ENCODE data around the gene HCN2.
"Not testable (repeated sequence)": the region's sequence is repeated elsewhere in the genome, so short reads cannot be mapped to it uniquely, and the experiment has no call there.

HCN2 gene

DNA sequence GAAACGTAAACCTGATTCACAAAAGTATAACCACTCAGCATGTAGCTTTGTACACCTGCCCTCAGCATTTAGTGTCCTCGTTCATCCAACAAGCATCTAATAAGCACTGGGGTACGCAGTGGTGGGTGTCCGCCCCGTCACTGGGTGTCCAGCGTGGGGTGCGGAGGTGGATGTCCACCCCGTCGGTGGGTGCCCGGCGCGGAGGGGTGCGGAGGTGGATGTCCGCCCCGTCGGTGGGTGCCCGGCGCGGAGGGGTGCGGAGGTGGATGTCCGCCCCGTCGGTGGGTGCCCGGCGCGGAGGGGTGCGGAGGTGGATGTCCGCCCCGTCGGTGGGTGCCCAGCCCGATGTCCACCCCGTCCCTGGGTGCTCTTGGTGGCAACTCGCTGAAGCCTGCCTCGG, 4.5 kb upstream of the HCN2 start:
- not testable (repeated sequence) for DNase-seq (ENCODE audit: low read depth in 2 of 2)

DNA sequence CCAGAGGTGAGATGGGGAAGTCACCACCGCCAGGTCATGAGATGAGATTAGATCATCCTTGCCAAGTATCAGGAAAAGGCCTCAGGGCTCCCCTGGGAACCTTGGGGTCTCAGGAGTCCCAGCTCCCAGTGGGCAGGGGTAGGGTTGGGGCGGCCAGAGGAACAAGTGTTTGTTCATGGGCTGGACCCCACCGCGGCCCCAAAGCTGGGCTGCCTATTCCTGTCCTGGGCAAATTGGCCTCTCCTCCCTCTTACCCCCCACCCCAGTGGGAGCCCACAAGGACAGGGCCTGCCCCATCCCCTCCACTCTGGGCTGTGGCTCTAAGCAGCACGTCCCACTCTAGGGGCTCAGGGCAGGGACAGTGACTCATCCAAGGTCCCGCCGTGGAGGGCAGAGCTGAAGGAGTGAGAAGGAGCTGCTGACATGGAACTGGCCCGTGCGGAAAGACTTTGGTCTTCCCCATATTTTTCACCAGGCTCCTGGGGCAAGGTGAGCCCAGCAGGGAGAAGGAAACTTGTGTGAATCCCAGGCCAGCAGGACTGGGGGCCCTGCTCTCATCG, 4.0 kb upstream of the HCN2 start:
- DNase-seq (ENCODE audit: low read depth in 2 of 2), result no peak

DNA sequence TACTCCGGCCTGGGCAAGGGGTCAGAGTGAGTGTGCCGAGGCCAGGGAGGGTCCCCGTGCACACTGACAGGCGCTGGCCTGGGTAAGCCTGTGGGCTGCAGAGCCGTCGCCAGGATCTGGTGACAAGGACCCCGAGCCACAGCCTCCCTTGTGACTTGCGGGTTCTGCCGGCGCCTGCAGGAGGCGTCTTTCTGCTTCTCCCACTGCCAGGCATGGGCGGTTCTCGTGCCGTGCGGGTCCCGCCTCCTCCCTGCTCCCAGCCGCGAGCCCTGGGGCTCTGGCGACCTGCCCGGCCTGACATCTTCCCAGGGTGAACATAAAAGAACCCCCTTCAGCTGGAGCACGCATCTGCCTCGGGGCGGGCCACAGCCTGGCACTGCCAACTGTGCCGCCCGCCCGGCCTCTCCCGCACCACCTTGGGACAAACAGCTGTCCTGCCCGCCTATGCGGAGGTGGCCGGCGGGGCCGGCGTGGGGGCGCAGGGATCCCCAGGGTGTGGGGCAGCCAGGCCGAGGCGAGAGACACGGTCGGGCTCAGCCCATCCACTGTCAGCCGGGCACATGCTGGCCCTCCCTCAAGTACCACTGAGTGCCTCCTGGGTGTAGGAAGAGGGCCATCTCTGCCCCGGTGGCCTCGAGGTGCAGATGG, 1.5 kb upstream of the HCN2 start:
- DNase-seq (ENCODE audit: low read depth in 2 of 2), result peak in 1 of 2 donors; percentile 53

DNA sequence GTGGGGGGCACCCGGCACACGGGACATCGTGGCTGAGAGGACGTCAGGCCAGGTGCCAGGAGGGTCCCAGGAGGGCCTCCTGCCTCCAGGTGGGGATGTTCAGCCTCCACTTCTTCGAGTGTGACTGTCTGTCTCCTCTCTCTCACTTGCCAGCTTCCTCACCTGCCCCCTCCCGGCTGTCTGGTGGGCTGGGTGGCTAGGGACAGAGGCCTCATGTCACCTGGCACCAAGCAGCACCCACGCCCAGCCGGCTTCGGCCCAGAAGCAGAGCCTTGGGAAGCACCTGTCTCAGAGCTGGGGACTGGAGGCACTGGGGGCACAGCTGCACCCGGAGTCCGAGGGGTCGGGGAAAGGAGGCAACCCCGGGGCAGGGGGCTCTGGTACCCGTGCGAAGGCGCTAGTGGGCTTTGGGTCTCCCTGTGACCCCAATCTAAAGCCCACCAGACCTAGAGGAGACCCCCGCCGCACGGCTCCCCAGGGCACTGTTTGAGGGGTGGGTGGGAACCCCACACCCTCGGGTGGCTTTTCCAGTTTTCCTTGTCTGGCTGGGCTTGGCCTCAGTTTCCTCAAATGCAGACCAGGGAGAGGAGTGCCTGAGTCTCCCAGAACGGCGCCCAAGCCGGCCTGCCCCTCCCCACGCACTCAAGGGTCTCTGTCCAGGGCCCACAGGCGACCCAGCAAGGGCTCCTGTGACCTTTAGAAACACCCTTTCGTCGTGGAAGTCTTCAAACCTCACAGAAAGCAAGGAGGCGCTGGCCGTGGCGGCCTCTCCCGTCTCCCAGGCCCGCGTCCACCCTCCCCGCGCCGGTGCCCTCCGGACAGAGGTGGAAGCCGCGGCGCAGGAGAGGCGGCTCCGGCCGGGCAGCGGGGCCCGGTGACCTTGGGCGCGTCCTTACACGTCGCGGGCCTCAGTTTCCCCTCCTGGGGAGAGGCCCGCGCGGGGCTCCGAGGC, 664 bp upstream of the HCN2 start:
- DNase-seq (ENCODE audit: low read depth in 2 of 2), result no peak

DNA sequence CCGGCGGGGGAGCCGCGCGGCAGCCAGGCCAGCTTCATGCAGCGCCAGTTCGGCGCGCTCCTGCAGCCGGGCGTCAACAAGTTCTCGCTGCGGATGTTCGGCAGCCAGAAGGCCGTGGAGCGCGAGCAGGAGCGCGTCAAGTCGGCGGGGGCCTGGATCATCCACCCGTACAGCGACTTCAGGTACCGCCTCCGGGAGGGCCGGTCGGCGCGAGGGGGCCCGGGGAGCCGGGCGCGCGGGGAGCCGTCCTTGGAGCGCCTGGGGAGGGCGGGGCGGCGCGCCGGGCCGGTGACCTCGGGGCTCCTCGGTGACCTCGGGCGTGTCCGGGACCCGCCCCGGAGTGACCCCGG, 690 bp downstream of the HCN2 start:
- no peak for DNase-seq (ENCODE audit: low read depth in 2 of 2)

DNA sequence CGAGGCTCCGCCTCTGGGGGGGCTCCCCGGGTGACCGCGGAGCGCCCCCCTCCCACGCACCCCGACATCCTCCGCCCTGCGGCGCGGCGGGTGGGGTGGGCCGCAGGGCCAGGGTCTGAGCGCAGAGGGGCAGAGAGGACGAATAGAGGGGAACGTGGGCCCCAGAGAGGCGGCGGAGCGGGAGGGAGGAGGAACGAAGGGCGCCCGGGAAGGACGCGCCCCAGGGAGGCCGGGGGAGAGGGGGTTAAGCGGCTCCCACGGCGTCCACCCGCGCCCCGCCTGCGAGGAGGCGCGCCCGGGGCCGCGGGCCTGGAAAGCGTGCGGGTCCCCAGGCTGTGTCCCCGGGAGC, 1.0 kb downstream of the HCN2 start:
- DNase-seq (ENCODE audit: low read depth in 2 of 2), result no peak

DNA sequence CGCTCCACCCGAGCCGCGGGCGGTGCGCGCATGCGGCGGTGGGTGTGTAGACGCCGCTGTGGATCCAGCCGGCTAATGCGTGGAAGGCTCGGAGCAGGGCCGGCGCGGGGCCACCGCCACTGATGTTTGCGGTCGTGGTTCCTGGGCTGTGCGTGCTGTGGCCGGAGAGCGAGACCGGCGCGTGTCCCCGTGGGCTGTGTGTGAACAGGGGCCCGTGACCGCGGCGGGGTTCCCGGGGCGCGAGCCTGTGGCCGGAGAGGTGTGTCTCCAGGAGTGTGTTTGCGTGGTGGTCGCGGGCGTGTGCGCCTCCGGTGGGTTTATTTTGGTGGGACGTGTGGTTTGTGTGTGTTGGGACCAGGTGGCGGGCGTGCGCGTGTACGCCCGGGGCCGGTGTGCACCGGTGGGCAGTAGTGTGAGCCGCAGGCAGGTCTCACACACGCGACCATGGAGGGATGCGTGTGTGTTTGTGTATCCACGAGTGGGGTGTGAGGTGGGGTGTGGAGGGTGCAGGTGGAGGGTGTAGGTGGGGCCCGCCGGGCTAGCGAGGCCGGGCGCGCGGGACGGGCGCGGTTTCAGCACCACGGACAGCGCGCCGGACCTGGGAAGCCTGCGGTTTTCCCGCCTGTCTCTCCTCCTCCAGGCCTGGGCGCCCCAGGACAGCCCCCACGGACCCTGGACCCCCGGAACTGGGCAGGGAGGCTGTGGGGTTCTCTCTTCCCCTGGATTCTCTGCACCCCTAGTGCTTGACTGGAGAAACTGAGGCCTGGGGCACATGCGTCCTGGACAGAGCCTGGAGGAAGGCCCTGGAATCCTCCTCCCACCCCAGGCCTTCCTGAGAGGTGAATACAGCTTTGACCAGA, 1.6 kb downstream of the HCN2 start:
- DNase-seq (ENCODE audit: low read depth in 2 of 2), result no peak

DNA sequence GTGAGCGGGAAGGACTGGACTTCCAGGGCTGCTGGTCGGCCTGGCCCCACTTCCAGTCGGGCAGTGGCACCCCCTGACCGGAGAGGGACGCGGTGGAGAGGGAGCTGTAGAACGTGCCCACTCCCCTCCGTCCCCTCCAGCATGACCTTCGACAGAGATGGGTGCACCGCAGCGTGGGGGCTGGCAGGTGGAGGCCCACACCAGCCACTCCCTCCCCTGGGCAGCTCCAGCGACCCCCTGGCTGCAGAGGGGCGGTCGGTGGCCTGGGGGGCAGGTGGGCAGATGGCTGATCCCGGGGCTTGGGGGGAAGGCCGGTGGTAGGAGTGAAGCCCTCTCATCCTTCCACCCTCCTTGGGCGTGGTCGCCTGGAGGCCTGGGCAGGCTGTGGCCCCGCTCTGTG, 2.4 kb downstream of the HCN2 start:
- no peak for DNase-seq (ENCODE audit: low read depth in 2 of 2)

DNA sequence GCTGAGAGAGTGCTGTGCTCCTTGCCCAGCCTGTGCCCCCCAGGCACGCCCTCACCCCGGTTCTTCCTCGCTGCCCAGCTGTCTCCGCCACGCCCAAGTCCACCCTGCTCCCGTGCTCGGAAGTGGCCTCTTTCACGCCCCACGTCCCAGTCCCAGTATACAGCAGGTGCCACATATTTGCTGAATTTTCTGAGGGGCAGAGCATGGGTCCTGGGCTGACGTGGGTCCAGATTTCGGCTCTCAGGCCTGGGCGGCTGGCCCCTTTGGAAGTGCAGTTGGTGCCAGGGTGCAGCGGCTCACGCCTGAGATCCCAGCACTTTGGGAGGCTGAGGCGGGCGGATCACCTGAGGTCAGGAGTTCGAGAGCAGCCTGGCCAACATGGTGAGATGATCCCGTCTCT, 3.4 kb downstream of the HCN2 start:
- DNase-seq (ENCODE audit: low read depth in 2 of 2), result no peak

DNA sequence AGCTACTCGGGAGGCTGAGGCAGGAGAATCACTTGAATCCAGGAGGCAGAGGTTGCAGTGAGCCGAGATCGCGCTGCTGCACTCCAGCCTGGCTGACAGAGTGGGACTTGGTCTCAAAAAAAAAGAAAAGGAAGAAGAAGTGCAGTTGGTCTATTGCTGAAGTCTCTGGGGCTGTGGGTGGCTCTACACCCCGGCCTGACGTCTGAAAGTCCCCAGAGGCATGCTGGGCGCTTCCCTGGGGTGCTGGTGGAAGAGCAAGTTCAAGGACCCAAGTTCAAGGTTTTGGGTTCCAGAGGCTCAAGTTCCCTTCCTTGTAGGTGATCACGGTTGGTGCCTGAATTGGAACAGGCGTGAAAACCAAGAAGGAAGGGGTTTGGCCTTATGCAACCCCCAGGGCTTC, 3.8 kb downstream of the HCN2 start:
- no peak for DNase-seq (ENCODE audit: low read depth in 2 of 2)

DNA sequence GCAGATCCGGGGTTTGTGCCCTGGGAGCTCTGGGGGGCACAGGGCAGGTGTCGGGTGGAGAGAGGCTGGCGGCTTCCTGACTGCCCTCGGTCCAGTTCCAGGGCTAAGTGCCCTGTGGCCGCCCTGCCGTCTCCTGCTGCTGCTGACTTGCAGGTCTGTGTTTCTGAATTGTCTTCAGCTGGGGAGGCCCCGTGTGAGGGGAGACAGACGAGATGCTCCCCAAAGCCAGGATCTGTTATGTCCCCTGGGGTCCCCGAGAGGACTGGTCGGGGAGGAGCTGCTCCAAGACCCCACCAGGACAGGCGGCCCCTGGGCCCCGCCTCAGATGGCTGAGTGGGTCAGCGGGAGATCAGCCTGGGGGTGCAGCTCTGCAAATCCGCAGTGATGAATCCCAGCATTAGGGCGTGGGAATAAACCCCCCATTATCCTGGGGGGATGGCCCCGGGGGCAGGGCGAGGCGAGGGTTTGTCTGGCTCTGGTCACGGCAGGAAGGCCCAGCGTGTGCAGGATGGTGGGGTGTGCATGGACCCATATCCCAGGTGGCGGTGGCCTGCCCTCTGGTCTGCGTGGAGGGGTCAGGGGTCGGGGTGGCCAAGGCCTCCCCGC, 4.7 kb downstream of the HCN2 start:
- DNase-seq (ENCODE audit: low read depth in 2 of 2), result no peak

DNA sequence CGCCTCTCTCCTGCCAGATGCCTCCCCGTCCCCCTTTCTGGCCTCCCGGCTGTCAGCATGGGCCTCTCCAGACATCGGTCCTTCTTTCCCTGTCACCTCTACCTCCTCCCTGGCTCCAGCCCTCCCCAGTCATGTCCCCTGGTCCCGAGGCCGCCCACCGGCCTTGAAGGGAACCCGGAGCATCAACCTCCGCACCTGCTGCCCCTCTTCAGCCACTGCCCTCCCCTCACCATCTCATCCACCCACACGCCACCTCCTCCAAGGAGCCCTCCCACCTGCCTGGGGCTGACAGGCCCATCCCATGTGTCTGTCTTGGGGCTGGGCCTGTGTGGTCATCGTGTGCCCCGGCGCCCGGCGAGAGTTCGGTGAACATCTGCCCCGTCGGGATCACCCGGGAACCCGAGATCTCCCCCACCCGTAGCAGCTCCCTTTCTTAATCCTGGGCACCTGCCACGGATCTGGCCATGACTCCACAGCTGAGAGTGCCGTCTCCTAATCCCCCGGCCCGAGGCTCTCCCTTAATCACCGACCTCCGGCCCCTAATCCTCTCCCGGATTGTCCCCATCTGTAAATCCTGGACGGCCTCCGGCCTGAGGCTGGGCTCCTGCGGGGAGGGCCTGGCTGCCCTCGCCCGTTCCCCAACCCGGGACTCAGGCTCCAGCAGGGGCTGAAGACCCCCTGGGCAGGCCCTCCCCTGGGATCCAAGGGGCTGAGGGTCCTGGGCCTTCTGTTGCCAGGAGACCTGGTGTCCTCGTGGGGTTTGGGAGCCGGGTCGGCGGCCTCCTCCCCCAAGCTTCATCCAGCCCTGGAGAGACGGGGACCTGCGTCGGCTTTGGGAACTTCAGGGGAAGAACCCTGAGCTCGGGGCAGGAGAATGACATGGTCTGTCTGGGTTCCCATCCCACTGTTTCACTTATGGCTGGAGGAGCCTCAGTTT, 5.9 kb downstream of the HCN2 start:
- DNase-seq (ENCODE audit: low read depth in 2 of 2), result no peak

DNA sequence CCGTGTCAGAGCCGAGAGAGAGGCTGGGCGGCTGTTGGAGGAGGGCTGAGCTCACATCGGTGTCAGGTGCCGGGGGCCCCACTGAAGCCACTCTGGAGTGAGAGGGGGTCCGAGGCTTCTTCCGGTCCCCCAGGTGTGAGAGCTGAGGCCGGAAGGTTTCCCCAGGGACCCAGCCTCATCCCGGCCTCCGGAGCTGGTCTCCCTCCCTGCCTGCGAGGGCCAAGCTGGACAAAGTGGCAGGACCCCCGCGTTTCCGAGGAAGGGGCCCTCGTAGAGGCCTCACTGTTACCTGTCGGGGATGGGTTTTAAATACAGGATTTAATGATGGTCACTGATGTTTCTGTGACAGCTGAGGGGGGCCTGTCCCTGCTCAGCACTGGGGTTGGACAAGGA, 6.6 kb downstream of the HCN2 start:
- no peak for DNase-seq (ENCODE audit: low read depth in 2 of 2)

DNA sequence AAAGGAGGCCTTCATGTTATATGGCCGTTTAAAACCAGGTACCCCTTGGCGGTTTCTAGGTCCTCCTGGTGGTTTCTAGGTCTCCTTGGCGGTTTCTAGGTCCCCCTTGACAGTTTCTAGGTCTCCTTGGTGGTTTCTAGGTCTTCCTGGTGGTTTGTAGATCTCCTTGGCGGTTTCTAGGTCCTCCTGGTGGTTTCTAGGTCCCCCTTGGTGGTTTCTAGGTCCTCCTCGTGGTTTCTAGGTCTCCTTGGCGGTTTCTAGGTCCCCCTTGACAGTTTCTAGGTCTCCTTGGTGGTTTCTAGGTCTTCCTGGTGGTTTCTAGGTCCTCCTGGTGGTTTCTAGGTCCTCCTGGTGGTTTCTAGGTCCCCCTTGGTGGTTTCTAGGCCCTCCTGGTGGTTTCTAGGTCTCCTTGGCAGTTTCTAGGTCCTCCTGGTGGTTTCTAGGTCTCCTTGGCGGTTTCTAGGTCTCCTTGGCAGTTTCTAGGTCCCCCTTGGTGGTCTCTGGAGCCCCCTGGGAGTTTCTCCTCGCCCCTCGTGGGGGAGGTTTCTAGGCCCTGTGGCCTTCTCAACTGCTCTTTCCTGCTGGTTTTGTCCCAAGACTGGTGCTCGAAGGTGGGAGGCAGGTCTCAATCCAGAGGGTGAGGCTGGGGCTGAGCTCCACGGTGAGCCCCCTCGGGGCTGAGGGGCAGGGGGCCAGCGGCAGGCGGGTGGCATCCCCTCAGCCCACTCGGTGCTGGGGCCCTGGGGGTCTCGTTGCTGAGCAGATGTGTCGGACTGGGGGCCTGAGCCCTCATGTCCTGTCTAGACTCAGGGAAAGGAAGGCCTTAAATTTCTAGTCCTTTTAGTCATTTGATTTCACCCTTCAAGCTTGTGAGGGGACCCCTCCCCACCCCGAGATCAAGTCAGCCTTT, 8.0 kb downstream of the HCN2 start:
- no peak for DNase-seq (ENCODE audit: low read depth in 2 of 2)

DNA sequence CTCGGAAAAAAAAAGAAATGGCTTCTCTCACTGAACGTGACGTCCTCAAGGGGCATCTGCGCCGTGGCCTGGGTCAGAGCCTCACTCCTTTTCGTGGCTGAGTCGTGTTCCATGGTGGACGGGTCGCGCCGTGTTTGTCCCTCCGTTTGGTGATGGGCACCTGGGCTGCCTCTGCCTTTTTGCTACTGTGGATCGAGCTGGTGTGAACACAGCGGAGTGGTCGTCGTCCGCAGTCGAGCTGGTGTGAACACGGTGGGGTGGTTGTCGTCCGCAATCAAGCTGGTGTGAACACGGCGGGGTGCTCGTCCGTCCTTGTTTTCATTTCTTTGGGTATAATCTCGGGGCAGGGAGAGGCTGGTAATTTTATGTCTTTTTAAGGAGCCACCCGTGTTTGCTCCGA, 11.6 kb downstream of the HCN2 start:
- no peak for DNase-seq (ENCODE audit: low read depth in 2 of 2)

DNA sequence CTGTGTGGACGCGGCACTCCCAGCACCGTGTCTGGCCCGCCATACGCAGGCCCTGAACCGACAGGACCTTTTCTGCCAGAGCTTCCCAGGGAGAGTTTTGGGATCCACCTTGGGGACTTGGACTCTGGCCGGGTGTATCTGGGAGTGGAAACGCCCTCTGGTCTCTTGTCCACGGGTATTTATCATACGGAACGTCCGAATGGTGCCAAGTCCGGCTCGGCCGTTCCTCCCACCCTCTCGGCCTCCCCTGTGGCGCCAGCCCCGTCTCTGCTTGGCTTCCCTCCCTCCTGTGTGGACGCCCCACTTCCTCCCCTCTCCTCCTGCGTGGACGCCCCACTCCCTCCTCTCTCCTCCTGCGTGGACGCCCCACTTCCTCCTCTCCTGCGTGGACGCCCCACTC, 12.1 kb downstream of the HCN2 start:
- DNase-seq (ENCODE audit: low read depth in 2 of 2), result no peak

DNA sequence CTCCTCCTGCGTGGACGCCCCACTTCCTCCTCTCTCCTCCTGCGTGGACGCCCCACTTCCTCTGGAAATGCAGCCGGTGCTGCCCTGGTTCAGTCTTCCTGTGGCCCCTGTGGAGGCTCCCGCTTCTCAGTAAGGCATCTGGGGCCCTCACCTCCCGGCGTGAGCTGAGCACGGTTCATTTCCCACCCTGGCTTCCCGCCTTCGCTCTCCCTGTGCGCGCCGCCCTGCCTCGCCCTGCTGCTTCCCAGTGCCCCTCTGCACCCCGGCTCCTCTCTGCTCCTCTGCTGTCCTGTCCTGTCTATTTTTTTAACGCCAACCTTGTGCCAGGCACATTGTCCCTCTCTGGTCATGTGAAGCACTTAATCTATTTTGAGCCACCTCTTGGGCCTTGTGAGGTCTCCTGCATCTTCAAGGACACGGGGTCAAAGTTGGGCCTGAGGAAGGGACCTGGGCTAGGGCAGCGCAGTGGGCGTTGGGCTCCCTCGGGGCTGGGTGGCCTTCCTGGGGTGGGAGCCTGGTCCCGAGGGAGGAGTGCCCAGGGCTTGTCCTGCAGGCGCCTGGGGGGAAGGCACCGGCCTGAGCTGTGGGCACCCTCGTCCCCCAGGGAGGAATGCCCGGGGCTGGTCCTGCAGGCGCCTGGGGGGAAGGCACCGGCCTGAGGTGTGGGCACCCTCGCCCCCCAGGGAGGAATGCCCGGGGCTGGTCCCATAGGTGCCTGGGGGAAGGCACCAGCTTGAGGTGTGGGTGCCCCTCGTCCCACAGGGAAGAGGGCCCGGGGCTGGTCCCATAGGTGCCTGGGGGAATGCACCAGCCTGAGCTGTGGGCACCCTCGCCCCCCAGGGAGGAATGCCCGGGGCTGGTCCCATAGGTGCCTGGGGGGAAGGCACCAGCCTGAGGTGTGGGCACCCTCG, 13.0 kb downstream of the HCN2 start:
- DNase-seq (ENCODE audit: low read depth in 2 of 2), result no peak

DNA sequence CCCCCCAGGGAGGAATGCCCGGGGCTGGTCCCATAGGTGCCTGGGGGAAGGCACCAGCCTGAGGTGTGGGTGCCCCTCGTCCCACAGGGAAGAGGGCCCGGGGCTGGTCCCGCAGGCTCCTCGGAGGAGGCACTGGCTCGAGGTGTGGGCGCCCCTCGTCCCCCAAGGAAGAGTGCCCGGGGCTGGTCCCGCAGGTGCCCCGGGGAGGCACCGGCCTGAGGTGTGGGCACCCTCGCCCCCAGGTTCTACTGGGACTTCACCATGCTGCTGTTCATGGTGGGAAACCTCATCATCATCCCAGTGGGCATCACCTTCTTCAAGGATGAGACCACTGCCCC, 13.6 kb downstream of the HCN2 start:
- DNase-seq (ENCODE audit: low read depth in 2 of 2), result not testable (repeated sequence)

DNA sequence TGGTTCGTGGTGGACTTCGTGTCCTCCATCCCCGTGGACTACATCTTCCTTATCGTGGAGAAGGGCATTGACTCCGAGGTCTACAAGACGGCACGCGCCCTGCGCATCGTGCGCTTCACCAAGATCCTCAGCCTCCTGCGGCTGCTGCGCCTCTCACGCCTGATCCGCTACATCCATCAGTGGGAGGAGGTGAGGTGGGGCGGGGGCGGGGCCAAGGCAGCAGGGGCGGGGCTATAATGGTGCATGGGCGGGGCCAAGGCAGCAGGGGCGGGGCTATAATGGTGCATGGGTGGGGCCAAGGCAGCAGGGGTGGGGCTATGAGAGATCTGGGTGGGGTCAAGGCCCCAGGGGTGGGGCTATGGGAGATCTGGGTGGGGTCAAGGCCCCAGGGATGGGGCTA, 14.1 kb downstream of the HCN2 start:
- DNase-seq (ENCODE audit: low read depth in 2 of 2), result not testable (repeated sequence)
